Endothelial cell (in vitro differentiated cells): ENCODE results near the gene ITGA4. TPM values are rescaled to one million over a fixed set of nuclear protein-coding genes. Genes with fewer than 3 reads are reported as not detected.

ENCODE experiments used
- DNase-seq: peaks from one replicate; pipeline ENCODE4 v3.0.0; 2021; ENCODE audit warnings: low spot score
- H3K27ac Mint-ChIP-seq: one replicate; pipeline ENCODE4 v1.8.0; 2021; ENCODE audit warnings: mixed read lengths, inconsistent platforms; ENCODE audit not compliant: unreplicated experiment
- H3K27me3 Mint-ChIP-seq: one replicate; pipeline ENCODE4 v1.8.0; 2021; ENCODE audit warnings: mild to moderate bottlenecking, moderate library complexity, mixed read lengths, inconsistent platforms; ENCODE audit not compliant: unreplicated experiment
- H3K36me3 Mint-ChIP-seq: one replicate; pipeline ENCODE4 v1.8.0; 2021; ENCODE audit warnings: mild to moderate bottlenecking, low read depth, mixed read lengths, inconsistent platforms; ENCODE audit not compliant: unreplicated experiment
- H3K4me1 Mint-ChIP-seq: one replicate; pipeline ENCODE4 v1.8.0; 2021; ENCODE audit warnings: mild to moderate bottlenecking, mixed read lengths, inconsistent platforms; ENCODE audit not compliant: unreplicated experiment
- H3K4me3 Mint-ChIP-seq: one replicate; pipeline ENCODE4 v1.8.0; 2021; ENCODE audit warnings: mild to moderate bottlenecking, mixed read lengths, inconsistent platforms; ENCODE audit not compliant: unreplicated experiment
- H3K9me3 Mint-ChIP-seq: one replicate; pipeline ENCODE4 v1.8.0; 2021; ENCODE audit warnings: mixed read lengths, inconsistent platforms; ENCODE audit not compliant: unreplicated experiment
- CTCF ChIP-seq: fragments of 200-600 bp; sonication (generic); IDR thresholded peaks from one replicate; pipeline ENCODE4 v1.5.0; 2021; ENCODE audit warnings: antibody characterized with exemption; ENCODE audit not compliant: unreplicated experiment
- total RNA-seq: library from RNA; stranded (reverse); fragmentation: NEBNext Ultra II Directional; extraction: Animal tissue kit (Norgen Biotek cat#: 25700); gene quantifications from one replicate; pipeline ENCODE4 v1.2.1, GENCODE V29; 2021; ENCODE audit not compliant: unreplicated experiment

ITGA4 gene
- total RNA-seq, 1 donor from 2014 or later: 5.7 TPM

- TF ChIP-seq CTCF: no peak
- no peak overlapping the region for H3K4me3 Mint-ChIP-seq
Measured at GRCh38 chr2:181499231-181499630, 42.0 kb downstream of the ITGA4 start.

GRCh38 chr2:181500201-181500600 lies 43.0 kb downstream of the ITGA4 start:
- H3K27ac Mint-ChIP-seq: no peak overlapping the region
- DNase-seq: no peak
- no peak for TF ChIP-seq CTCF
- peaks cover 3% of the 10 kb centered on the region for H3K4me1 Mint-ChIP-seq
- H3K9me3 Mint-ChIP-seq: no peaks in the 10 kb centered on the region
- no peak overlapping the region for H3K4me3 Mint-ChIP-seq
- no peaks in the 10 kb centered on the region for H3K36me3 Mint-ChIP-seq
- H3K27me3 Mint-ChIP-seq: no peaks in the 10 kb centered on the region

More at GRCh38 chr2:181499231-181499630, 42.0 kb downstream of the ITGA4 start:
- no peak for DNase-seq
- Mint-ChIP-seq H3K27me3 (no peaks in the 10 kb centered on the region), H3K27ac (no peak overlapping the region), H3K9me3 (no peaks in the 10 kb centered on the region), H3K36me3 (no peaks in the 10 kb centered on the region), H3K4me1 (peaks cover 3% of the 10 kb centered on the region)

- H3K27ac Mint-ChIP-seq: no peak overlapping the region
- no peak for DNase-seq
- H3K9me3 Mint-ChIP-seq: no peaks in the 10 kb centered on the region
- H3K4me3 Mint-ChIP-seq: no peak overlapping the region
- peaks cover 3% of the 10 kb centered on the region for H3K4me1 Mint-ChIP-seq
- no peaks in the 10 kb centered on the region for H3K27me3 Mint-ChIP-seq
- TF ChIP-seq CTCF: no peak
- H3K36me3 Mint-ChIP-seq: no peaks in the 10 kb centered on the region
Measured at GRCh38 chr2:181515719-181516118, 58.5 kb downstream of the ITGA4 start.

GRCh38 chr2:181516992-181517391 lies 59.8 kb downstream of the ITGA4 start:
- no peak overlapping the region for H3K27ac Mint-ChIP-seq
- TF ChIP-seq CTCF: no peak
- H3K4me3 Mint-ChIP-seq: no peak overlapping the region
- no peaks in the 10 kb centered on the region for H3K36me3 Mint-ChIP-seq
- no peaks in the 10 kb centered on the region for H3K9me3 Mint-ChIP-seq
- H3K27me3 Mint-ChIP-seq: no peaks in the 10 kb centered on the region
- no peaks in the 10 kb centered on the region for H3K4me1 Mint-ChIP-seq
- DNase-seq: no peak

GRCh38 chr2:181517685-181518301 lies 60.6 kb downstream of the ITGA4 start:
- Mint-ChIP-seq H3K4me1 (no peaks in the 10 kb centered on the region), H3K27ac (no peak overlapping the region), H3K9me3 (no peaks in the 10 kb centered on the region), H3K27me3 (no peaks in the 10 kb centered on the region), H3K4me3 (no peak overlapping the region), H3K36me3 (no peaks in the 10 kb centered on the region)
- DNase-seq: no peak
- TF ChIP-seq CTCF: no peak
